HepG2 (cell line): ENCODE results near the gene GRAMD1A. TPM values are rescaled to one million over a fixed set of nuclear protein-coding genes. Genes with fewer than 3 reads are reported as not detected.

Experiments
- ATAC-seq: fragments of 200-7000 bp; cut with Tn5 transposase; 3 replicates; pipeline ENCODE4 v1.9.1; 2020; ENCODE audit warnings: mild to moderate bottlenecking, moderate library complexity
- BruUV-seq: library from RNA; stranded (reverse); fragments of 400-500 nt; replicated peaks from 2 replicates; lab custom pipeline; 2021; lab: Mats Ljungman, UMichigan
- CTCF ChIA-PET: fragments of 300-600 bp; formaldehyde crosslinking; extraction: SDS; loops from one replicate; lab custom pipeline; 2021; ENCODE audit warnings: low total read pairs, inconsistent platforms, low intra/inter-chr PET ratio; lab: Yijun Ruan, JAX
- POLR2A ChIA-PET: fragments of 350-600 bp; sonication (Branson Sonifier 250); formaldehyde crosslinking; loops from one replicate; lab custom pipeline; 2020; ENCODE audit warnings: antibody characterized with exemption, inconsistent platforms; lab: Yijun Ruan, JAX
- DNase-seq: peaks from one replicate; pipeline ENCODE4 v3.0.0-alpha.2; 2015; ENCODE audit warnings: low spot score
- FAIRE-seq: peaks from 3 replicates; lab custom pipeline; 2011; peaks lifted over from hg19 to GRCh38; lab: Jason Lieb, UNC
- H2AFZ ChIP-seq: one replicate; pipeline ENCODE4 v1.6.1; 2011; ENCODE audit warnings: low read length, inconsistent platforms
- H3K27ac ChIP-seq: fragments of 300-600 bp; 3 replicates; pipeline ENCODE4 v1.8.0; 2011; ENCODE audit warnings: mixed run types, mild to moderate bottlenecking, mixed read lengths, low read length, inconsistent platforms; ENCODE audit not compliant: insufficient read depth; ENCODE audit errors: extremely low read length
- H3K27me3 ChIP-seq, 2 experiments: fragments of 200-600 bp in 1 of 2; 2 replicates in 1 of 2; 3 replicates in 1 of 2; pipeline versions ENCODE4 v1.6.0 to v1.8.0; 2011; ENCODE audit warnings: low read length in 2 of 2, mild to moderate bottlenecking in 2 of 2, moderate library complexity in 2 of 2, inconsistent platforms in 1 of 2; ENCODE audit not compliant: insufficient read depth in 2 of 2, control insufficient read depth in 1 of 2
- H3K36me3 ChIP-seq, 2 experiments: fragments of 200-600 bp in 1 of 2; replicated peaks in 1 of 2; 2 replicates in 1 of 2; 3 replicates in 1 of 2; pipeline versions ENCODE4 v1.5.1 to v1.8.0; 2011; ENCODE audit warnings: low read length in 2 of 2, inconsistent platforms in 1 of 2; ENCODE audit not compliant: insufficient read depth in 2 of 2, control insufficient read depth in 1 of 2
- H3K4me1 ChIP-seq: 2 replicates; pipeline ENCODE4 v1.5.1; 2012; ENCODE audit warnings: low read length, inconsistent platforms; ENCODE audit not compliant: insufficient read depth
- H3K4me2 ChIP-seq: 2 replicates; pipeline ENCODE4 v1.6.0; 2011; ENCODE audit warnings: low read depth, low read length, inconsistent platforms
- H3K4me3 ChIP-seq, 3 experiments: fragments of 200-600 bp in 1 of 3; sonication (generic), shearing (Covaris generic) in 1 of 3; replicated peaks in 1 of 3; 2 replicates each; pipeline ENCODE4 v1.5.1; 2011 to 2016; ENCODE audit warnings: low read length in 3 of 3, inconsistent platforms in 2 of 3, low read depth in 2 of 3, mild to moderate bottlenecking in 2 of 3, control low read depth in 1 of 3, mixed read lengths in 1 of 3; ENCODE audit not compliant: insufficient read depth in 1 of 3
- H3K79me2 ChIP-seq: one replicate; pipeline ENCODE4 v1.6.1; 2011; ENCODE audit warnings: low read length, inconsistent platforms; ENCODE audit not compliant: insufficient read depth
- H3K9ac ChIP-seq: 2 replicates; pipeline ENCODE4 v1.6.0; 2011; ENCODE audit warnings: mild to moderate bottlenecking, low read depth, low read length, inconsistent platforms; ENCODE audit not compliant: insufficient read depth
- H3K9me3 ChIP-seq: 2 replicates; pipeline ENCODE4 v1.5.1; 2012; ENCODE audit warnings: mild to moderate bottlenecking, low read length
- H4K20me1 ChIP-seq: 2 replicates; pipeline ENCODE4 v1.6.0; 2011; ENCODE audit warnings: inconsistent platforms, mild to moderate bottlenecking, low read length, moderate library complexity; ENCODE audit not compliant: insufficient read depth
- BCL6 ChIP-seq: IDR thresholded peaks from 2 replicates; pipeline ENCODE4 v1.6.1; 2016; ENCODE audit warnings: missing genetic modification reagents, missing compliant biosample characterization
- CBX5 ChIP-seq: sonication (generic); formaldehyde crosslinking; IDR thresholded peaks from 2 replicates; pipeline ENCODE4 v1.4.0; 2020; ENCODE audit warnings: missing genetic modification reagents, borderline replicate concordance
- FOSL1 ChIP-seq: sonication (generic); formaldehyde crosslinking; IDR thresholded peaks from 2 replicates; pipeline ENCODE4 v1.9.0; 2021; ENCODE audit warnings: missing genetic modification reagents, borderline replicate concordance
- FOSL2 ChIP-seq: sonication (generic); formaldehyde crosslinking; IDR thresholded peaks from 2 replicates; pipeline ENCODE4 v1.4.0; 2020; ENCODE audit warnings: missing genetic modification reagents
- FOXA3 ChIP-seq: IDR thresholded peaks from 2 replicates; pipeline ENCODE4 v1.6.1; 2016; ENCODE audit warnings: missing genetic modification reagents, missing compliant biosample characterization
- KDM2A ChIP-seq: sonication (generic); formaldehyde crosslinking; IDR thresholded peaks from 2 replicates; pipeline ENCODE4 v1.4.0; 2020; ENCODE audit warnings: low read depth, missing genetic modification reagents, borderline replicate concordance
- MAX ChIP-seq: IDR thresholded peaks from 2 replicates; pipeline ENCODE4 v1.6.1; 2012; ENCODE audit warnings: inconsistent platforms
- RBM39 ChIP-seq: fragments of 200-400 bp; formaldehyde crosslinking; IDR thresholded peaks from one replicate; pipeline ENCODE4 v1.6.1; 2018; ENCODE audit warnings: antibody characterized with exemption, mild to moderate bottlenecking, low read depth, low read length; ENCODE audit not compliant: poor library complexity, severe bottlenecking
- SP2 ChIP-seq: sonication (generic); formaldehyde crosslinking; IDR thresholded peaks from 2 replicates; pipeline ENCODE4 v1.5.1; 2020; ENCODE audit warnings: mild to moderate bottlenecking, missing genetic modification reagents
- SPEN ChIP-seq: sonication (generic); formaldehyde crosslinking; IDR thresholded peaks from 2 replicates; pipeline ENCODE4 v1.5.1; 2020; ENCODE audit warnings: low read depth, mild to moderate bottlenecking, missing genetic modification reagents
- ZBTB7B ChIP-seq: sonication (generic); formaldehyde crosslinking; IDR thresholded peaks from 2 replicates; pipeline ENCODE4 v1.4.0; 2020; ENCODE audit warnings: missing genetic modification reagents
- ZNF563 ChIP-seq: sonication (generic); formaldehyde crosslinking; IDR thresholded peaks from 2 replicates; pipeline ENCODE4 v1.8.0; 2022; ENCODE audit warnings: mild to moderate bottlenecking, moderate library complexity, missing genetic modification reagents
- ZNF773 ChIP-seq: sonication (generic); formaldehyde crosslinking; IDR thresholded peaks from 2 replicates; pipeline ENCODE4 v1.4.0; 2020; ENCODE audit warnings: missing genetic modification reagents, borderline replicate concordance
- WGBS: methylation state at CpG from one replicate; pipeline ENCODE4 v1.1.6; 2017; ENCODE audit warnings: low lambda C conversion rate; 5-methylcytosine and 5-hydroxymethylcytosine counted together
- in situ Hi-C: cut with HindIII; loops from 2 replicates; pipeline ENCODE4 v1.10.0; 2017; ENCODE audit warnings: low pct_unique_long_range_greater_than_20kb; ENCODE audit not compliant: extremely low pct_ligation_motif_present
- intact Hi-C: fragments of 100-400 bp; cut with micrococcal nuclease; formaldehyde crosslinking; loops from one replicate; pipeline ENCODE4 v1.10.0; 2022; ENCODE audit not compliant: unreplicated experiment
- polyA plus RNA-seq, 8 experiments: library from polyadenylated mRNA; depleted of rRNA in 3 of 8; stranded (reverse) in 7 of 8; unstranded in 1 of 8; fragments of >200 nt; fragmentation: Illumina TruSeq in 4 of 8; extraction: Trizol in 4 of 8; gene quantifications; 2 replicates each; pipeline versions ENCODE4 v1.2.1 to v1.2.3, GENCODE V29; 2011 to 2016; ENCODE audit warnings: low read depth in 4 of 8, missing spikeins in 1 of 8, mixed read lengths in 1 of 8; ENCODE audit not compliant: insufficient read depth in 1 of 8
- total RNA-seq, 5 experiments: library from RNA; depleted of rRNA; stranded (reverse); fragments of >200 nt; fragmentation: Illumina TruSeq; extraction: Trizol; gene quantifications; 2 replicates each; pipeline ENCODE4 v1.2.3, GENCODE V29; 2016; ENCODE audit warnings: low read depth in 1 of 5
- TF ChIP-seq, protein P1 (sequence below): sonication (generic); formaldehyde crosslinking; IDR thresholded peaks from 2 replicates; pipeline ENCODE4 v1.9.0; 2022; ENCODE audit warnings: missing genetic modification reagents, mild to moderate bottlenecking, borderline replicate concordance
- TF ChIP-seq, protein P2 (sequence below): IDR thresholded peaks from 2 replicates; pipeline ENCODE4 v1.6.1; 2016; ENCODE audit warnings: mild to moderate bottlenecking
- TF ChIP-seq, protein P3 (sequence below): sonication (generic); formaldehyde crosslinking; IDR thresholded peaks from 2 replicates; pipeline ENCODE4 v1.4.0; 2020; ENCODE audit warnings: mild to moderate bottlenecking, missing genetic modification reagents

Gene GRAMD1A
- total and polyA plus RNA-seq, 2 of the 13 experiments (the other 11 are each of a cell fraction or from before 2014, with no cell fraction given): 14.7 to 181 TPM

DNA sequence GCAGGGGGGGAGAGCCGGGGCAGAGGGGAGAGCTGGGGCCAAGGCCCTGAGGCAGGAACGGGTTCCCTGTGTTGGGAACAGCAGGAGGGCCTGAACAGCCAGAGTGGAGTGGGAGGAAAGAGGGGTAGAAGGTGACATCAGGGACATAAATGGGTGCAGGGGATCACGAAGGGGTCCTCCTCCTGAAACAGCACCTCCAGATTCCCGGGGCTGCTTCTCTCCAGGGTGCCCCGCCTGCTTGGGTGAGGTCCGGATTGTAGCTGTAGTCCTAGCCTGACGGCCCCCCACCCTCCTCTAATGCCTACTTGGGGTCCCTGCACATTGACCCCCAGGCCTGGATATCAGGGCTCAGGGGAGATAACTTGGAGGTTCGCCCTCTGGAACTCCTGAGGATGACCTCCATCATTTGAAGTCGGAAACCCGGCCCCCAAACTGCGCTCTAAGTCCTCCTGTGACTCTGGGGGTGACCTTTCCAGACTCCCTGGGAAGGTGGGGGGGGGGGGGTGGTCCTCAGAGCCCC lies 29.7 kb downstream of the GRAMD1A start (continued):
- TF ChIP-seq CBX5 (0 out of 2 replicates have a peak, but pooled peaks have one; percentile 28), RBM39 (peak; percentile 55), KDM2A (CRISPR knock-in tag) (peak; percentile 77)
- TF ChIP-seq, protein P1, sequence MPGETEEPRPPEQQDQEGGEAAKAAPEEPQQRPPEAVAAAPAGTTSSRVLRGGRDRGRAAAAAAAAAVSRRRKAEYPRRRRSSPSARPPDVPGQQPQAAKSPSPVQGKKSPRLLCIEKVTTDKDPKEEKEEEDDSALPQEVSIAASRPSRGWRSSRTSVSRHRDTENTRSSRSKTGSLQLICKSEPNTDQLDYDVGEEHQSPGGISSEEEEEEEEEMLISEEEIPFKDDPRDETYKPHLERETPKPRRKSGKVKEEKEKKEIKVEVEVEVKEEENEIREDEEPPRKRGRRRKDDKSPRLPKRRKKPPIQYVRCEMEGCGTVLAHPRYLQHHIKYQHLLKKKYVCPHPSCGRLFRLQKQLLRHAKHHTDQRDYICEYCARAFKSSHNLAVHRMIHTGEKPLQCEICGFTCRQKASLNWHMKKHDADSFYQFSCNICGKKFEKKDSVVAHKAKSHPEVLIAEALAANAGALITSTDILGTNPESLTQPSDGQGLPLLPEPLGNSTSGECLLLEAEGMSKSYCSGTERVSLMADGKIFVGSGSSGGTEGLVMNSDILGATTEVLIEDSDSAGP (CRISPR knock-in tag): peak; percentile 53; the same call in 1 of the 2 replicates
- TF ChIP-seq, protein P2, sequence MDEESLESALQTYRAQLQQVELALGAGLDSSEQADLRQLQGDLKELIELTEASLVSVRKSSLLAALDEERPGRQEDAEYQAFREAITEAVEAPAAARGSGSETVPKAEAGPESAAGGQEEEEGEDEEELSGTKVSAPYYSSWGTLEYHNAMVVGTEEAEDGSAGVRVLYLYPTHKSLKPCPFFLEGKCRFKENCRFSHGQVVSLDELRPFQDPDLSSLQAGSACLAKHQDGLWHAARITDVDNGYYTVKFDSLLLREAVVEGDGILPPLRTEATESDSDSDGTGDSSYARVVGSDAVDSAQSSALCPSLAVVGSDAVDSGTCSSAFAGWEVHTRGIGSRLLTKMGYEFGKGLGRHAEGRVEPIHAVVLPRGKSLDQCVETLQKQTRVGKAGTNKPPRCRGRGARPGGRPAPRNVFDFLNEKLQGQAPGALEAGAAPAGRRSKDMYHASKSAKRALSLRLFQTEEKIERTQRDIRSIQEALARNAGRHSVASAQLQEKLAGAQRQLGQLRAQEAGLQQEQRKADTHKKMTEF (CRISPR knock-in tag): peak; percentile 28; the same call in 1 of the 2 replicates

GRCh38 chr19:35030257-35031071 lies 30.3 kb downstream of the GRAMD1A start, which contains the start of gene SCN1B:
TSS of gene SCN1B (plus strand) at chr19:35030470. CDS start at chr19:35030821, 351 bp downstream.
- WGBS: 0% methylated on average over 2 of the region's 118 CpGs
- DNase-seq (peak; percentile 31), FAIRE-seq (no peak), ATAC-seq (peak; percentile 72)
- H3K27ac ChIP-seq: no peak within 1 kb of the TSS
- ChIA-PET POLR2A (interaction anchor here (0.7 to 1.7 kb wide), 3 partner anchors 12 to 104 kb away, joined by 3 to 8 read pairs (median 3); partner anchors contain the start of genes HPN and ZNF30), CTCF (interaction anchor here (0.9 kb wide), 1 partner anchor 58 kb away, joined by 3 read pairs; no protein-coding TSS in a partner anchor)
- no peaks in the 10 kb centered on the region for H3K79me2 ChIP-seq
- H2AFZ ChIP-seq: no peak within 1 kb of the TSS
- H4K20me1 ChIP-seq: no peaks in the 10 kb centered on the region
- H3K4me3 ChIP-seq: peak within 1 kb of the TSS; percentile 55 to 77 (median 68); a peak in 5 of 6 replicates
- H3K27me3 ChIP-seq: peaks cover 0 to 4% of the 10 kb centered on the region in 2 experiments; a peak in 1 of 5 replicates
- in situ Hi-C loops: no loop called here
- peak within 1 kb of the TSS; percentile 65 for H3K9ac ChIP-seq
- H3K9me3 ChIP-seq: no peaks in the 10 kb centered on the region
- BruUV-seq: no TSS peak
- peaks cover 5 to 36% of the 10 kb centered on the region in 2 experiments for H3K36me3 ChIP-seq
- peak within 1 kb of the TSS; percentile 93 for H3K4me2 ChIP-seq
- intact Hi-C loops: no loop called here
- peaks cover 38% of the 10 kb centered on the region for H3K4me1 ChIP-seq
- TF ChIP-seq, protein P3, sequence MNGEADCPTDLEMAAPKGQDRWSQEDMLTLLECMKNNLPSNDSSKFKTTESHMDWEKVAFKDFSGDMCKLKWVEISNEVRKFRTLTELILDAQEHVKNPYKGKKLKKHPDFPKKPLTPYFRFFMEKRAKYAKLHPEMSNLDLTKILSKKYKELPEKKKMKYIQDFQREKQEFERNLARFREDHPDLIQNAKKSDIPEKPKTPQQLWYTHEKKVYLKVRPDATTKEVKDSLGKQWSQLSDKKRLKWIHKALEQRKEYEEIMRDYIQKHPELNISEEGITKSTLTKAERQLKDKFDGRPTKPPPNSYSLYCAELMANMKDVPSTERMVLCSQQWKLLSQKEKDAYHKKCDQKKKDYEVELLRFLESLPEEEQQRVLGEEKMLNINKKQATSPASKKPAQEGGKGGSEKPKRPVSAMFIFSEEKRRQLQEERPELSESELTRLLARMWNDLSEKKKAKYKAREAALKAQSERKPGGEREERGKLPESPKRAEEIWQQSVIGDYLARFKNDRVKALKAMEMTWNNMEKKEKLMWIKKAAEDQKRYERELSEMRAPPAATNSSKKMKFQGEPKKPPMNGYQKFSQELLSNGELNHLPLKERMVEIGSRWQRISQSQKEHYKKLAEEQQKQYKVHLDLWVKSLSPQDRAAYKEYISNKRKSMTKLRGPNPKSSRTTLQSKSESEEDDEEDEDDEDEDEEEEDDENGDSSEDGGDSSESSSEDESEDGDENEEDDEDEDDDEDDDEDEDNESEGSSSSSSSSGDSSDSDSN (CRISPR knock-in tag): peak; percentile 50
- TF ChIP-seq MAX: 0 out of 2 replicates have a peak, but pooled peaks have one; percentile 16
- TF ChIP-seq FOSL2: peak; percentile 79
- no peak for TF ChIP-seq ZNF773 (CRISPR knock-in tag)
- peak; percentile 12; the same call in 1 of the 2 replicates for TF ChIP-seq BCL6 (CRISPR knock-in tag)
- TF ChIP-seq SP2 (CRISPR knock-in tag): no peak
- TF ChIP-seq SPEN: no peak
- TF ChIP-seq ZBTB7B (CRISPR knock-in tag): no peak
- TF ChIP-seq ZNF563 (CRISPR knock-in tag): no peak
- TF ChIP-seq FOXA3 (CRISPR knock-in tag): no peak
- TF ChIP-seq FOSL1 (CRISPR knock-in tag): peak; percentile 24; the same call in 1 of the 2 replicates
